HK-2 (cell line): ENCODE results near the gene BICC1.

ENCODE experiments used
- DNase-seq: peaks from one replicate; pipeline ENCODE4 v3.0.0-alpha.2; 2018; ENCODE audit not compliant: unreplicated experiment

BICC1 gene

GRCh38 chr10:58701405-58702135 is 188.9 kb downstream of the BICC1 start:
- DNase-seq, result no peak

- DNase-seq, result no peak
Measured at GRCh38 chr10:58704226-58704625, 191.6 kb downstream of the BICC1 start.

- DNase-seq, result no peak
Measured at GRCh38 chr10:58704671-58705141, 192.0 kb downstream of the BICC1 start.

- no peak for DNase-seq
Measured at GRCh38 chr10:58706836-58707235, 194.2 kb downstream of the BICC1 start.

- no peak for DNase-seq
Measured at GRCh38 chr10:58712141-58712540, 199.5 kb downstream of the BICC1 start.

GRCh38 chr10:58712982-58713381 is 200.3 kb downstream of the BICC1 start:
- DNase-seq, result no peak

- DNase-seq, result no peak
Measured at GRCh38 chr10:58714409-58714808, 201.7 kb downstream of the BICC1 start.

GRCh38 chr10:58715061-58715460 is 202.4 kb downstream of the BICC1 start:
- no peak for DNase-seq

- no peak for DNase-seq
Measured at GRCh38 chr10:58718596-58718995, 205.9 kb downstream of the BICC1 start.

- DNase-seq, result no peak
Measured at GRCh38 chr10:58721601-58722281, 209.1 kb downstream of the BICC1 start.

GRCh38 chr10:58723186-58723585 is 210.5 kb downstream of the BICC1 start:
- DNase-seq, result no peak

- DNase-seq, result no peak
Measured at GRCh38 chr10:58723966-58724365, 211.3 kb downstream of the BICC1 start.

GRCh38 chr10:58724781-58725180 is 212.1 kb downstream of the BICC1 start:
- DNase-seq, result no peak

GRCh38 chr10:58725901-58726300 is 213.2 kb downstream of the BICC1 start:
- DNase-seq, result no peak

GRCh38 chr10:58727633-58728032 is 215.0 kb downstream of the BICC1 start:
- DNase-seq, result no peak

GRCh38 chr10:58731276-58731675 is 218.6 kb downstream of the BICC1 start:
- DNase-seq, result no peak

GRCh38 chr10:58733436-58733835 is 220.8 kb downstream of the BICC1 start:
- no peak for DNase-seq

- DNase-seq, result no peak
Measured at GRCh38 chr10:58734116-58734515, 221.4 kb downstream of the BICC1 start.

- DNase-seq, result no peak
Measured at GRCh38 chr10:58734664-58735063, 222.0 kb downstream of the BICC1 start.

GRCh38 chr10:58735087-58735486 is 222.4 kb downstream of the BICC1 start:
- no peak for DNase-seq

- no peak for DNase-seq
Measured at GRCh38 chr10:58740620-58741369, 228.1 kb downstream of the BICC1 start.

GRCh38 chr10:58741673-58742072 is 229.0 kb downstream of the BICC1 start:
- no peak for DNase-seq

- no peak for DNase-seq
Measured at GRCh38 chr10:58742141-58742540, 229.5 kb downstream of the BICC1 start.
